GM21619 (cell line): ENCODE results near the gene RPS21.
"Not testable (repeated sequence)": the region's sequence is repeated elsewhere in the genome, so short reads cannot be mapped to it uniquely, and the experiment has no call there.

Experiments used
- ATAC-seq: cut with Tn5 transposase; IDR thresholded peaks from one replicate; pipeline ENCODE4 v1.9.1; 2021; ENCODE audit not compliant: unreplicated experiment

Gene RPS21

GRCh38 chr20:62363920-62364851 lies 22.7 kb upstream of the RPS21 start:
- no peak for ATAC-seq

DNA sequence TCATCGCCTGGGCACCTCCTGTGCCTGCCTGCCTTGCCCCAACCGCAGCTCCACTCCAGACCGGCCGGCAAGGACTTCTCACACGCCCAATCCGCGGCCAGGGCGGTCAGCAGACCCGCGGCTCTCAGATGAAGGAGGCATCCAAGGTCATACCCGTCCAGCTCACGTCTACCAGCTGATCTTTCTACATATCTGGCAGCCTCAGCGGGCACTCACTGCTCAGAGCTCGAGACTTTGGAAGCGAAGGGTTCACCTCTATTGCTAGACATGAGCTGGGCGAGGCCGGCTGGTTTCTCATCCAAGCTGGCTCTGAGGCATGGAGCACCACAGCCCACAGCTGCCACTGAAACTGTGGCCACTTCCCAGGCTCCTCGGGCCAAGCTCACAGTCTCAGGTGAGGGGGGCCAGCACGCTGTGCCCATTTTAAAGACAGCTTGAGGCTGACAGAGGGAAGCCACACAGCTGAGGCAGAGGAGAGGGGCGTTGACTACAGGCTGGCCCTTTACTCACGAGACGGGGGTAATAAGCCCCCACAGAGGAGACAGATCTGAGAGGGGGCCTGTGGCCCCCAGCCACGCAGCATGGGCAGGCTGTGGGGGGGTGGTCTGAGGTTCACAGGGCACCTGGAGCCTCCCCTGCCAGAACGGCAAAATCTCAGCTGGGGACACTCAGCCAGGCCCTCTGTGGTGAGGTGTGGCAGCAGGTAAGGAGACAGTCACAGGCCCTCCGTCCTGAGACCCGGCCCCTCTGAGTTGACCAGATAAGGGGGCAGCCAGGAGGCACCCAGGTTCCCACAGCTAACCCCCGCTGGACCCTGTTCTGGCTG lies 21.8 kb upstream of the RPS21 start:
- ATAC-seq, result no peak

- no peak for ATAC-seq
Observed at GRCh38 chr20:62365814-62366369, 21.0 kb upstream of the RPS21 start.

DNA sequence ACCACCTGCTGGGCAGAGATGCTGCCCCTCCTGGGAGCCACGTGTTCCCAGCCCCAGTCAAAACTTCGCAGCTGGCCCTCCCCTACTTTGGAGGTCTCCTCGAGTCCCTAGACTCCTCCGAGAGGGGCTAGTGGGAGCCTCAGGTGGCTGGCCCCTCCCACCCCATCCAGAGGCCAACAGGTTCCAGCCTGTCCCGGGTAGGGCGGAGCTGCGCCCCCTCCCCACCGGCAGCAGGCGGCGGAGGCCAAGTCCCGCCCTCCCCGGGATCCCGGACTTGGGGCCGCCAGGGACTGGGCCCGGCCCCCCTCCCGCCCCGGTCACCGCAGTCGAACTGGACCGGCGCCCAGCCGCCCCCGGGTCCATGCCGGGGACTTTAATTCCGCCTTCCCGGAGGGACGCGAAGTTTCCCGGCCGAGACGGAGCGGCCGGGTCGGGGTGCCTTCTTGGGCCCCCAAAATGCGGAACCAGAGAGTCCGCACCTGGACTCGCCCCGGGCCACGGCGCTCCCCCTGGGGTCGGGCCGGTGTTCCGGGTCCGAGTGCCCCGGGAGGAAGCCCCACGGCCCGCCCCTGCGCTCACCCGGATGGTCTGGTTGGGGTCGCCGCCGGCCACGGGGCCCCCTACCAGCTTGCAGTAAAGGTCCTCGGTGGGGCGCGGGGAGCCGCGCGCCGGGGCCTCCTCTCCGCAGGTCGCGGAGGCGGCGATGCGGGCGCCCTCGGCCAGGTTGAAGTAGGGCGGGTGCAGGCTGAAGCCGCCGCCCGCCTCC lies 20.4 kb upstream of the RPS21 start:
- no peak for ATAC-seq

- ATAC-seq, result no peak
Observed at GRCh38 chr20:62367136-62367632, 19.7 kb upstream of the RPS21 start, which contains the start of gene LAMA5. LAMA5 (minus strand) TSS chr20:62367312; CDS start chr20:62367245, 67 bp downstream.

GRCh38 chr20:62367633-62368391 lies 19.1 kb upstream of the RPS21 start:
- no peak for ATAC-seq

DNA sequence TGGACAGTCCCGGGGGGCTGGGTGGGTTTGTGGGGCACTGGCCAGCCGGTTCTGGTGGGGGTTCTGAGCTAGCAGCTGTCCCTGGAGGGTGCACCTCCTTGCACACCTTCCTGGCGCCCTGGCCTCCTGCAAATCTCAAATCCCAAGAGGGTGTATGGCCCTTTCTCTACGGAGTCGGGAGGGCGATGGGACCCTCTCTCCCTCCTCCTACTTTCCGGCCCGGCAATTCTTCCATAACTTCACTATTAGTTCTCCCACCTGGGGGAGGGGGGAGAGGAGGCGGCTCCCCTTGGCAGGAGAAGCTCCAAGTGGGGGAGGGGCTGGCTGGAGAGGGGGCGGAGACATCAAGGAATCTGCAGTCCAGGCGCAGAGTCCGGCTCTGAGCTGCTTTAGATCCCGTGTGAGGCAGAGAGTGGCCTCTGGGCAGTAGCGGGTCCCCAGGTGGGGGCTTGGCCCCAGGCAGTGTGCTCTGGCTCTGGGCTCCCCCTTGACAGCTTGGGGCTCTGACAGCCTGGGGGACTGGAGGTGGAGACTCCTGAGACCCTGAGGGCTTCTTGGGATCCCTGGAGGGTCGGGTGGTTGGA lies 18.4 kb upstream of the RPS21 start:
- no peak for ATAC-seq

GRCh38 chr20:62368976-62369814 lies 17.7 kb upstream of the RPS21 start:
- ATAC-seq, result no peak

GRCh38 chr20:62369815-62370114 lies 17.1 kb upstream of the RPS21 start:
- no peak for ATAC-seq

GRCh38 chr20:62370115-62370806 lies 16.6 kb upstream of the RPS21 start:
- no peak for ATAC-seq

- ATAC-seq, result no peak
Observed at GRCh38 chr20:62370807-62371587, 15.9 kb upstream of the RPS21 start.

- no peak for ATAC-seq
Observed at GRCh38 chr20:62371588-62372041, 15.3 kb upstream of the RPS21 start.

GRCh38 chr20:62372042-62372993 lies 14.6 kb upstream of the RPS21 start:
- no peak for ATAC-seq

DNA sequence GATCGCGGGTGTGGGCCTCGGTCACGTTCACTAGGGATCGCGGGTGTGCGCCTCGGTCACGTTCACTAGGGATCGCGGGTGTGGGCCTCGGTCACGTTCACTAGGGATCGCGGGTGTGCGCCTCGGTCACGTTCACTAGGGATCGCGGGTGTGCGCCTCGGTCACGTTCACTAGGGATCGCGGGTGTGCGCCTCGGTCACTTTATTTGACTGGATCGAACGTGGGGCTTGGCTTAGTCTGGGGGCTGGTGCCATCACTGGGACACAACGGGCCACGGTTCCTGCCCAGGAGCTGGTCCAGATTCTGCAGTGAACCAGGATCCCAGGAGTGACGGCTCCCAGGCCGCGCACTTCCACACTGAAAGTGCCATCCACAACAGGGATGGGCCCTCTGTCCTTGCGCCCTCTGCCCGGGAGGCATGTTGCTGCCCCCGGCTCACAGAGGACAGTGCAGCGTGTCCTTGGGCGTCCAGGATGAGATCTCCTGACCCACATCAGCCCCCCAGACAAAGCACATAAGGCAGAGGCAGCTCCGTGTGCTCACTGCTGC lies 13.2 kb upstream of the RPS21 start:
- not testable (repeated sequence) for ATAC-seq

- no peak for ATAC-seq
Observed at GRCh38 chr20:62374331-62375152, 12.4 kb upstream of the RPS21 start.
